Liver (tissue), 9 donors: ENCODE measurements around the gene ANKMY1. TPM values are rescaled to one million over a fixed set of nuclear protein-coding genes. Genes with fewer than 3 reads are reported as not detected.

Experiments
- DNase-seq: peaks from one replicate; pipeline ENCODE4 v3.0.0-alpha.2; 2017; ENCODE audit warnings: low spot score
- H3K27ac ChIP-seq, 2 donors: one replicate each; pipeline ENCODE4 v1.7.0; 2013; ENCODE audit warnings: inconsistent platforms in 2 of 2, low read length in 2 of 2, control low read depth in 1 of 2, low read depth in 1 of 2, mild to moderate bottlenecking in 1 of 2
- H3K27me3 ChIP-seq, 4 donors: one replicate each; pipeline versions ENCODE4 v1.6.1 to v1.7.0; 2013; ENCODE audit warnings: low read length in 3 of 4, inconsistent platforms in 1 of 4, mild to moderate bottlenecking in 1 of 4, moderate library complexity in 1 of 4; ENCODE audit not compliant: control insufficient read depth in 4 of 4, insufficient read depth in 4 of 4
- H3K36me3 ChIP-seq, 4 donors: one replicate each; pipeline versions ENCODE4 v1.6.1 to v1.7.0; 2013; ENCODE audit warnings: low read length in 3 of 4, mild to moderate bottlenecking in 3 of 4, low read depth in 1 of 4, moderate library complexity in 1 of 4; ENCODE audit not compliant: control insufficient read depth in 4 of 4, insufficient read depth in 3 of 4
- H3K4me1 ChIP-seq, 4 donors: one replicate each; pipeline versions ENCODE4 v1.6.1 to v1.7.0; 2013; ENCODE audit warnings: low read length in 3 of 4, mild to moderate bottlenecking in 3 of 4, moderate library complexity in 1 of 4; ENCODE audit not compliant: control insufficient read depth in 4 of 4, insufficient read depth in 4 of 4
- H3K4me3 ChIP-seq, 3 donors: one replicate each; pipeline versions ENCODE4 v1.6.1 to v1.7.0; 2013; ENCODE audit warnings: low read length in 3 of 3, control low read depth in 1 of 3, low read depth in 1 of 3, mild to moderate bottlenecking in 1 of 3
- H3K9ac ChIP-seq, 2 donors: one replicate each; pipeline ENCODE4 v1.7.0; 2013; ENCODE audit warnings: low read length in 2 of 2, mild to moderate bottlenecking in 2 of 2, moderate library complexity in 2 of 2, control low read depth in 1 of 2, low read depth in 1 of 2
- H3K9me3 ChIP-seq, 4 donors: one replicate each; pipeline versions ENCODE4 v1.6.1 to v1.7.0; 2013; ENCODE audit warnings: low read length in 3 of 4; ENCODE audit not compliant: control insufficient read depth in 4 of 4
- EGR1 ChIP-seq, 2 donors: IDR thresholded peaks; 2 replicates each; pipeline ENCODE4 v1.6.1; 2016 to 2018; ENCODE audit warnings: antibody characterized with exemption in 2 of 2, low read depth in 2 of 2
- FOXA1 ChIP-seq: IDR thresholded peaks from 2 replicates; pipeline ENCODE4 v1.6.1; 2016; ENCODE audit warnings: antibody characterized with exemption
- FOXA2 ChIP-seq: IDR thresholded peaks from 2 replicates; pipeline ENCODE4 v1.6.1; 2016; ENCODE audit warnings: antibody characterized with exemption
- GABPA ChIP-seq, 2 donors: IDR thresholded peaks in 1 of 2; conservative IDR thresholded peaks in 1 of 2; 2 replicates each; pipeline ENCODE4 v1.6.1; 2016; ENCODE audit warnings: antibody characterized with exemption in 2 of 2, mild to moderate bottlenecking in 1 of 2, moderate library complexity in 1 of 2
- HNF4A ChIP-seq, 2 donors: conservative IDR thresholded peaks; 2 replicates each; pipeline ENCODE4 v1.6.1; 2016; ENCODE audit warnings: antibody characterized with exemption in 2 of 2, mild to moderate bottlenecking in 2 of 2
- NR2F2 ChIP-seq: IDR thresholded peaks from 2 replicates; pipeline ENCODE4 v1.6.1; 2016; ENCODE audit warnings: antibody characterized with exemption
- RXRA ChIP-seq, 2 donors: IDR thresholded peaks; 2 replicates each; pipeline ENCODE4 v1.6.1; 2017 to 2018; ENCODE audit warnings: antibody characterized with exemption in 2 of 2, mild to moderate bottlenecking in 1 of 2
- SP1 ChIP-seq: IDR thresholded peaks from 2 replicates; pipeline ENCODE4 v1.6.1; 2018; ENCODE audit warnings: antibody characterized with exemption, mild to moderate bottlenecking
- TAF1 ChIP-seq: conservative IDR thresholded peaks from 2 replicates; pipeline ENCODE4 v1.6.1; 2016; ENCODE audit warnings: antibody characterized with exemption, mild to moderate bottlenecking
- YY1 ChIP-seq: IDR thresholded peaks from 2 replicates; pipeline ENCODE4 v1.6.1; 2016; ENCODE audit warnings: antibody characterized with exemption, mild to moderate bottlenecking
- WGBS: extraction: QIAGEN DNeasy Blood & Tissue Kit; methylation state at CpG from one replicate; pipeline ENCODE4 v1.1.7; 2013; 5-methylcytosine and 5-hydroxymethylcytosine counted together
- polyA plus RNA-seq, 2 donors: library from polyadenylated mRNA; stranded (reverse) in 1 of 2; unstranded in 1 of 2; fragments of 200-250 nt in 1 of 2; fragments of >200 nt in 1 of 2; fragmentation: Nextera tagmentation in 1 of 2; extraction: Ambion mirVana in 1 of 2; gene quantifications; one replicate each; pipeline versions ENCODE4 v1.2.1 to v1.2.3, GENCODE V29; 2013 to 2015
- total RNA-seq, 2 donors: library from RNA; depleted of rRNA; stranded (reverse); fragments of >200 nt; gene quantifications; one replicate each; pipeline ENCODE4 v1.2.3, GENCODE V29; 2014
- TF ChIP-seq, protein P1 (sequence below): IDR thresholded peaks from 2 replicates; pipeline ENCODE4 v1.6.1; 2016; ENCODE audit warnings: antibody characterized with exemption, mild to moderate bottlenecking
- TF ChIP-seq, protein P2 (sequence below): fragments of 150-350 bp; IDR thresholded peaks from 2 replicates; pipeline ENCODE4 v1.5.1; 2017; ENCODE audit warnings: improper control_type of control experiment, low read depth, low read length; ENCODE audit not compliant: missing input control
- TF ChIP-seq, protein P3 (sequence below): IDR thresholded peaks from 2 replicates; pipeline ENCODE4 v1.6.1; 2016; ENCODE audit warnings: antibody characterized with exemption
- TF ChIP-seq, protein P4 (sequence below): IDR thresholded peaks from 2 replicates; pipeline ENCODE4 v1.6.1; 2016; ENCODE audit warnings: antibody characterized with exemption
- TF ChIP-seq, protein P5 (sequence below): IDR thresholded peaks from 2 replicates; pipeline ENCODE4 v1.6.1; 2016; ENCODE audit warnings: antibody characterized with exemption
- donor health status: healthy.
- donor health status: healthy.
- donor health status: healthy.
- donor health status: healthy.
- donor health status: healthy.

ANKMY1 gene
- total and polyA plus RNA-seq, 4 donors: 2.5 to 12.8 (median 4.2) TPM

DNA sequence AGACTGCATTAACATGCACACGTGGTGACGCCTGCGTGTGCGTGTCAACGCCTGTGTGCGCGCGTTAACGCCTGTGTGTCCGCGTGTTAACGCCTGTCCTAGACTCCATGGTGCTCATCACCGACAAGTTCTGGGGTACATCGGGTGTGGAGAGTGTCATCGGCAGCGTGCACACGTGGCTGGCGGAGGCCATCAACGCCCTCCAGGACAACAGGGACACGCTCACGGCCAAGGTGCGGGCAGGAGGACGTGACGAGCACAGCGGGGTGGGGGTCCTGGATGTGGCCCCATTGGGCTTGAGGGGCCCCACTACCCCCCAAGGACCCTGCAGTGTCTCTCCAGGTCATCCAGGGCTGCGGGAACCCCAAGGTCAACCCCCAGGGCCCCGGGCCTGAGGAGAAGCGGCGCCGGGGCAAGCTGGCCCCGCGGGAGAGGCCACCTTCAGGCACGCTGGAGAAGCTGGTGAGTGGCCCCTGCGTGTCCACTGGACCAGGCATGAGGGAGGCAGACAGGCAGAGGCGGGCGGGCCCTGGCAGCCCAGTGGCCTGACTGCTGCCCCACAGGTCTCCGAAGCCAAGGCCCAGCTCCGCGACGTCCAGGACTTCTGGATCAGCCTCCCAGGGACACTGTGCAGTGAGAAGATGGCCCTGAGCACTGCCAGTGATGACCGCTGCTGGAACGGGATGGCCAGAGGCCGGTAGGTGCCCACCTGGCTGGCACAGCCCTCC is 93.1 kb downstream of the ANKMY1 start:
- H3K4me3 ChIP-seq: no peak overlapping the region
- H3K4me1 ChIP-seq: no peaks in the 10 kb centered on the region
- H3K36me3 ChIP-seq: peaks cover 0 to 8% (median 4%) of the 10 kb centered on the region in 4 donors
- no peak overlapping the region for H3K27ac ChIP-seq
- WGBS: 86% methylated on average over 43 of the region's 43 CpGs
- no peaks in the 10 kb centered on the region for H3K9me3 ChIP-seq
- no peak for DNase-seq
- H3K9ac ChIP-seq: no peak overlapping the region
- TF ChIP-seq TAF1 (no peak), NR2F2 (no peak), RXRA (IDR thresholded peaks at IDR 0.05) (no peak)
- H3K27me3 ChIP-seq: no peaks in the 10 kb centered on the region

DNA sequence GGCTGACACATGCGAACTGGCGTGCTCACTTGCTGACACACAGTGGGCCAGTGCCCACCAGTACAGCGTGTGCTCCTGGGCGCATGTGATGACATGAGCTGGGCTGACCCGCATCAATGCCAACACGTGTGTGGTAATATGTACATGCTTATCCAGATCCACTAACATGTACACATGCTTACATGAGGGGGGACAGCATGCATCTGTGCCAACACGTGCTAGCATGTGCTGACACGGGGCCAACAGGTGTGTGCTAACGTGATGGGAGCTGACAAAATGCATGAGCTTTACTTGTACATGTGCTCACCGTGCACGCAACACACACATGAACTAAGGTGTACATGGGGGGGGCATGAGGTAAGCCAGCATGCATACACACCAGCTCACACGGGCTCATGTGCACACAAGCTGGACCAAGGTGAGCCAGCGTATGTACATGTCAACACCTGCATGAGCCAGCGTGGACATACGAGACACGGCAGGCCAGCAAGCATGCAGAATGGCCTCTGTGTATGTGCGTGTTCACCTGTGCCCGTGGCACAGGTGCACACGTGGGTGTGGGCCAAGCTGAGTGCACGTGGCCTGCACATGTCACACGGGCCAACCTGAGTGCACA is 93.8 kb downstream of the ANKMY1 start:
- no peak overlapping the region for H3K9ac ChIP-seq
- H3K4me1 ChIP-seq: peaks cover 0 to 5% (median 2%) of the 10 kb centered on the region in 4 donors
- 97% methylated on average over 21 of the region's 21 CpGs for WGBS
- TF ChIP-seq, protein P1, sequence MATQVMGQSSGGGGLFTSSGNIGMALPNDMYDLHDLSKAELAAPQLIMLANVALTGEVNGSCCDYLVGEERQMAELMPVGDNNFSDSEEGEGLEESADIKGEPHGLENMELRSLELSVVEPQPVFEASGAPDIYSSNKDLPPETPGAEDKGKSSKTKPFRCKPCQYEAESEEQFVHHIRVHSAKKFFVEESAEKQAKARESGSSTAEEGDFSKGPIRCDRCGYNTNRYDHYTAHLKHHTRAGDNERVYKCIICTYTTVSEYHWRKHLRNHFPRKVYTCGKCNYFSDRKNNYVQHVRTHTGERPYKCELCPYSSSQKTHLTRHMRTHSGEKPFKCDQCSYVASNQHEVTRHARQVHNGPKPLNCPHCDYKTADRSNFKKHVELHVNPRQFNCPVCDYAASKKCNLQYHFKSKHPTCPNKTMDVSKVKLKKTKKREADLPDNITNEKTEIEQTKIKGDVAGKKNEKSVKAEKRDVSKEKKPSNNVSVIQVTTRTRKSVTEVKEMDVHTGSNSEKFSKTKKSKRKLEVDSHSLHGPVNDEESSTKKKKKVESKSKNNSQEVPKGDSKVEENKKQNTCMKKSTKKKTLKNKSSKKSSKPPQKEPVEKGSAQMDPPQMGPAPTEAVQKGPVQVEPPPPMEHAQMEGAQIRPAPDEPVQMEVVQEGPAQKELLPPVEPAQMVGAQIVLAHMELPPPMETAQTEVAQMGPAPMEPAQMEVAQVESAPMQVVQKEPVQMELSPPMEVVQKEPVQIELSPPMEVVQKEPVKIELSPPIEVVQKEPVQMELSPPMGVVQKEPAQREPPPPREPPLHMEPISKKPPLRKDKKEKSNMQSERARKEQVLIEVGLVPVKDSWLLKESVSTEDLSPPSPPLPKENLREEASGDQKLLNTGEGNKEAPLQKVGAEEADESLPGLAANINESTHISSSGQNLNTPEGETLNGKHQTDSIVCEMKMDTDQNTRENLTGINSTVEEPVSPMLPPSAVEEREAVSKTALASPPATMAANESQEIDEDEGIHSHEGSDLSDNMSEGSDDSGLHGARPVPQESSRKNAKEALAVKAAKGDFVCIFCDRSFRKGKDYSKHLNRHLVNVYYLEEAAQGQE: no peak
- TF ChIP-seq NR2F2: no peak
- TF ChIP-seq EGR1 (IDR thresholded peaks at IDR 0.05; ENCODE audit: low read depth in 2 of 2): no peak
- no peak for TF ChIP-seq HNF4A (conservative IDR thresholded peaks at IDR 0.05)
- TF ChIP-seq, protein P2, sequence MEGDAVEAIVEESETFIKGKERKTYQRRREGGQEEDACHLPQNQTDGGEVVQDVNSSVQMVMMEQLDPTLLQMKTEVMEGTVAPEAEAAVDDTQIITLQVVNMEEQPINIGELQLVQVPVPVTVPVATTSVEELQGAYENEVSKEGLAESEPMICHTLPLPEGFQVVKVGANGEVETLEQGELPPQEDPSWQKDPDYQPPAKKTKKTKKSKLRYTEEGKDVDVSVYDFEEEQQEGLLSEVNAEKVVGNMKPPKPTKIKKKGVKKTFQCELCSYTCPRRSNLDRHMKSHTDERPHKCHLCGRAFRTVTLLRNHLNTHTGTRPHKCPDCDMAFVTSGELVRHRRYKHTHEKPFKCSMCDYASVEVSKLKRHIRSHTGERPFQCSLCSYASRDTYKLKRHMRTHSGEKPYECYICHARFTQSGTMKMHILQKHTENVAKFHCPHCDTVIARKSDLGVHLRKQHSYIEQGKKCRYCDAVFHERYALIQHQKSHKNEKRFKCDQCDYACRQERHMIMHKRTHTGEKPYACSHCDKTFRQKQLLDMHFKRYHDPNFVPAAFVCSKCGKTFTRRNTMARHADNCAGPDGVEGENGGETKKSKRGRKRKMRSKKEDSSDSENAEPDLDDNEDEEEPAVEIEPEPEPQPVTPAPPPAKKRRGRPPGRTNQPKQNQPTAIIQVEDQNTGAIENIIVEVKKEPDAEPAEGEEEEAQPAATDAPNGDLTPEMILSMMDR: no peak
- TF ChIP-seq YY1: no peak
- TF ChIP-seq, protein P3, sequence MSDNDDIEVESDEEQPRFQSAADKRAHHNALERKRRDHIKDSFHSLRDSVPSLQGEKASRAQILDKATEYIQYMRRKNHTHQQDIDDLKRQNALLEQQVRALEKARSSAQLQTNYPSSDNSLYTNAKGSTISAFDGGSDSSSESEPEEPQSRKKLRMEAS: no peak
- TF ChIP-seq FOXA2: no peak
- TF ChIP-seq, protein P4, sequence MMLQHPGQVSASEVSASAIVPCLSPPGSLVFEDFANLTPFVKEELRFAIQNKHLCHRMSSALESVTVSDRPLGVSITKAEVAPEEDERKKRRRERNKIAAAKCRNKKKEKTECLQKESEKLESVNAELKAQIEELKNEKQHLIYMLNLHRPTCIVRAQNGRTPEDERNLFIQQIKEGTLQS: no peak
- TF ChIP-seq RXRA (IDR thresholded peaks at IDR 0.05): no peak
- no peak for TF ChIP-seq GABPA (IDR thresholded peaks at IDR 0.05 in 1 of 2, conservative IDR thresholded peaks at IDR 0.05 in 1 of 2)
- TF ChIP-seq SP1: no peak
- TF ChIP-seq, protein P5, sequence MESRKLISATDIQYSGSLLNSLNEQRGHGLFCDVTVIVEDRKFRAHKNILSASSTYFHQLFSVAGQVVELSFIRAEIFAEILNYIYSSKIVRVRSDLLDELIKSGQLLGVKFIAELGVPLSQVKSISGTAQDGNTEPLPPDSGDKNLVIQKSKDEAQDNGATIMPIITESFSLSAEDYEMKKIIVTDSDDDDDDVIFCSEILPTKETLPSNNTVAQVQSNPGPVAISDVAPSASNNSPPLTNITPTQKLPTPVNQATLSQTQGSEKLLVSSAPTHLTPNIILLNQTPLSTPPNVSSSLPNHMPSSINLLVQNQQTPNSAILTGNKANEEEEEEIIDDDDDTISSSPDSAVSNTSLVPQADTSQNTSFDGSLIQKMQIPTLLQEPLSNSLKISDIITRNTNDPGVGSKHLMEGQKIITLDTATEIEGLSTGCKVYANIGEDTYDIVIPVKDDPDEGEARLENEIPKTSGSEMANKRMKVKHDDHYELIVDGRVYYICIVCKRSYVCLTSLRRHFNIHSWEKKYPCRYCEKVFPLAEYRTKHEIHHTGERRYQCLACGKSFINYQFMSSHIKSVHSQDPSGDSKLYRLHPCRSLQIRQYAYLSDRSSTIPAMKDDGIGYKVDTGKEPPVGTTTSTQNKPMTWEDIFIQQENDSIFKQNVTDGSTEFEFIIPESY: no peak
- TF ChIP-seq FOXA1: no peak
- H3K27ac ChIP-seq: no peak overlapping the region
- no peaks in the 10 kb centered on the region for H3K9me3 ChIP-seq
- DNase-seq: no peak
- peaks cover 0 to 8% (median 4%) of the 10 kb centered on the region in 4 donors for H3K36me3 ChIP-seq
- no peak overlapping the region for H3K4me3 ChIP-seq
- H3K27me3 ChIP-seq: no peaks in the 10 kb centered on the region
